ENCODE measurements around the gene C2orf68. TPM values are rescaled to one million over a fixed set of nuclear protein-coding genes. Genes with fewer than 3 reads are reported as not detected.
"Not testable (repeated sequence)": the region's sequence is repeated elsewhere in the genome, so short reads cannot be mapped to it uniquely, and the experiment has no call there.

The C2orf68 gene
- total and polyA plus RNA-seq, 10 donors, result 16.0 to 45.2 (median 29.2) TPM

DNA sequence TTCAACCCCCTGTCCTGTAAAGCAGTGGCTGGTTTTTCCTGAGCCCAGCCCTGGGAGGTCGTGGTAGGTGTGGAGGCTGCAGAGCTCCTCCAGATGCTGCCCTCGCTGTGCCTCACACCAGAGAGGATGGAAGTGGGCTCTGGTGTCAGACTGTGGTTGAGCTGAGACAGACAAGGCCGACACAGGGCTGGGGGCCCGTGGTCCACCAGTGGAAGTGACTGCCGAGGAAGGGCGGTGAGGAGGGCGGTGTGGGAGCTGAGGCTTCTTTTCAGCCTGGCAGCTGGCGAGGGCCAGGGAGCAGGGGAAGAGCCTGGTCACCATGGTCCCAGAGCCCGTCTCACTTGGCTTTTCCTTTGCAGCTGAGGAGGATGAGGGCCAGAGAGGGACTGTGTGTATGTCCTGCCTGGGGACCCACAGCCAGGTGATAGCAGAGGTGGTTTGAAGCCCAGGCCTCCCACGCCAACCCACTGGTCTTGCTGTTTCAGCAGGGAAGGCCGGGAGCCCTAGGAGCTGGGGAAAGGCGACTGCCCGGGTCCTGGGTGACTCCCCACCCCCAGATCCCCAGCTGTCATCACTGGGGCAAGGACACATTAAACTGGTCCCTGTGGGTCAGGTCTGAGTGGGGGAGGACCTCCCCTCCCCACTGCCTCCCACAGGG is 47.6 kb upstream of the C2orf68 start:
- no peak overlapping the region for H3K27ac ChIP-seq
- intact Hi-C loops (cut with DNase I; ENCODE audit: low total_unique reads), result no loop called here
- peaks cover 0 to 59% (median 12%) of the 10 kb centered on the region in 6 donors for H3K36me3 ChIP-seq
- no peaks in the 10 kb centered on the region for H3K27me3 ChIP-seq (replicated peaks in 1 of 7)
- WGBS, 5 donors, result 79 to 83% (median 80%) methylated on average over 9 to 13 of the region's 13 CpGs
- no peaks in the 10 kb centered on the region for H3K9me3 ChIP-seq
- H3K4me3 ChIP-seq, result no peak overlapping the region
- no peak for DNase-seq
- TF ChIP-seq, protein P1, sequence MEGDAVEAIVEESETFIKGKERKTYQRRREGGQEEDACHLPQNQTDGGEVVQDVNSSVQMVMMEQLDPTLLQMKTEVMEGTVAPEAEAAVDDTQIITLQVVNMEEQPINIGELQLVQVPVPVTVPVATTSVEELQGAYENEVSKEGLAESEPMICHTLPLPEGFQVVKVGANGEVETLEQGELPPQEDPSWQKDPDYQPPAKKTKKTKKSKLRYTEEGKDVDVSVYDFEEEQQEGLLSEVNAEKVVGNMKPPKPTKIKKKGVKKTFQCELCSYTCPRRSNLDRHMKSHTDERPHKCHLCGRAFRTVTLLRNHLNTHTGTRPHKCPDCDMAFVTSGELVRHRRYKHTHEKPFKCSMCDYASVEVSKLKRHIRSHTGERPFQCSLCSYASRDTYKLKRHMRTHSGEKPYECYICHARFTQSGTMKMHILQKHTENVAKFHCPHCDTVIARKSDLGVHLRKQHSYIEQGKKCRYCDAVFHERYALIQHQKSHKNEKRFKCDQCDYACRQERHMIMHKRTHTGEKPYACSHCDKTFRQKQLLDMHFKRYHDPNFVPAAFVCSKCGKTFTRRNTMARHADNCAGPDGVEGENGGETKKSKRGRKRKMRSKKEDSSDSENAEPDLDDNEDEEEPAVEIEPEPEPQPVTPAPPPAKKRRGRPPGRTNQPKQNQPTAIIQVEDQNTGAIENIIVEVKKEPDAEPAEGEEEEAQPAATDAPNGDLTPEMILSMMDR (IDR thresholded peaks at IDR 0.05 in 8 of 11, conservative IDR thresholded peaks at IDR 0.05 in 3 of 11), result no peak
- no peak for TF ChIP-seq POLR2A (IDR thresholded peaks at IDR 0.05)
- no peak for TF ChIP-seq POLR2AphosphoS5 (IDR thresholded peaks at IDR 0.05)
- peaks cover 0 to 19% (median 6%) of the 10 kb centered on the region in 6 donors for H3K4me1 ChIP-seq

DNA sequence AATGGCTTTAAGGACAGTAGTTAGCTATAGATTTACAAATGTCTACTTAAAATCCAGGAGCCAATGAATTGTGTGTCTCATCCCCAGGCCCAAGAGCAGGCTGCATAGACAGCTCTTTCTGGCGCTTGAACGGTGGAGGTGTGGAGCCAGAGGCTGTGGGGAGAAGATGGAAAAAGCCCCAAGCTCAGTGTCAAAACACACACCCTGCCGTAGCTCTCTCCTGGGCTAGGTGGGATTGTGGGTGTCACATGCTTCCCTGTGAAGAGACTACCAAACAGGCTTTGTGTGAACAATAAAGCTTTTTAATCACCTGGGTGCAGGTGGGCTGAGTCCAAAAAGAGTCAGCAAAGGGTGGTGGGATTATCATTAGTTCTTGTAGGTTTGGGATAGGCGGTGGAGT is 45.5 kb upstream of the C2orf68 start:
- H3K27me3 ChIP-seq (replicated peaks in 1 of 7); H3K9me3 ChIP-seq; DNase-seq; intact Hi-C loops (cut with DNase I; ENCODE audit: low total_unique reads); H3K4me3 ChIP-seq; H3K27ac ChIP-seq: not testable (repeated sequence)
- H3K4me1 ChIP-seq, result peaks cover 0 to 17% (median 6%) of the 10 kb centered on the region in 6 donors
- peaks cover 0 to 80% (median 17%) of the 10 kb centered on the region in 6 donors for H3K36me3 ChIP-seq
- WGBS, 5 donors, result 95 to 100% (median 96%) methylated on average over 4 of the region's 4 CpGs

DNA sequence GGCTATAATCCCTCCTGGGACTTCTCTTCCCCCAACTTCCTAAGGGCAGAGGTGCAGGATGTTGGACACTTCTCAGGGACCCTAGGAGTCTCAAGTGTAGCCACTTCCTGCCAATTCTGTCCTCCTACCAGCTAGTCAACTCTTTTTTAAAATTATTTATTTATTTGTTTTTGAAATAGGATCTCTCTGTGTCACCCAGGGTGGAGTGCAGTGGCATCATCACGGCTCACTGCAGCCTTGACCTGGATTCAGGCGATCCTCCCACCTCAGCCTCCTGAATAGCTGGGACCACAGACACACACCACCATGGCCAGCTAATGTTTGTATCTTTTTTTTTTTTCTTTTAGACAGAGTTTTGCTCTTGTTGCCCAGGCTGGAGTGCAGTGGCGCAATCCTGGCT is 44.6 kb upstream of the C2orf68 start:
- DNase-seq, result no peak
- H3K4me1 ChIP-seq, result peaks cover 0 to 8% (median 4%) of the 10 kb centered on the region in 6 donors
- intact Hi-C loops (cut with DNase I; ENCODE audit: low total_unique reads), result no loop called here
- H3K27me3 ChIP-seq (replicated peaks in 1 of 7), result no peaks in the 10 kb centered on the region
- H3K4me3 ChIP-seq, result no peak overlapping the region
- peaks cover 0 to 85% (median 25%) of the 10 kb centered on the region in 6 donors for H3K36me3 ChIP-seq
- no peaks in the 10 kb centered on the region for H3K9me3 ChIP-seq
- TF ChIP-seq, protein P1 (IDR thresholded peaks at IDR 0.05 in 8 of 11, conservative IDR thresholded peaks at IDR 0.05 in 3 of 11), result no peak
- TF ChIP-seq POLR2AphosphoS5 (IDR thresholded peaks at IDR 0.05), result no peak
- no peak for TF ChIP-seq POLR2A (IDR thresholded peaks at IDR 0.05)
- WGBS, 5 donors, result 81 to 89% (median 85%) methylated on average over 3 of the region's 3 CpGs
- no peak overlapping the region for H3K27ac ChIP-seq

DNA sequence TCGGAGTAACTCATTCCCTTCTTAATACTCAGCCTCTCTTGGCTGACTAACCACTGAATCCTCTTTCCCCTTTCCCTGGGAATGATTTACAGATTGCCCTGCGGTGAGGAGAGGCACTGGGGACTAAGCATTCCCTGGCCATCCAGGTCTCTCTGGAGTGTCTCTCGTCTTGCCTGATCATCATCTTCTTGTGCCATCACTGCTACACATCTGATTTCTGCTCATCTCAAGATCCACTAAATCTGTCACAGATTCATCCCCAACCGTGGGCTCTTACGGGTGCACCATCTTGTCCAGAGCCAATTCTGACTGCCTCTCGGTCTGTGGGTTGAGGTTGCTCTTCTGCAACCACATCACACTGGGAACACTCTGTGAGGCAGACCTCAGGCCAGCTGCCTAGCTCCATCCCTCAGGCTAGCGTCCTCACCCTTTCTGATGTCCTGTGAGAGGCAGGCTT is 44.1 kb upstream of the C2orf68 start:
- Histone ChIP-seq H3K4me1 (peaks cover 0 to 5% (median 1%) of the 10 kb centered on the region in 6 donors), H3K27me3 (replicated peaks in 1 of 7) (no peaks in the 10 kb centered on the region), H3K36me3 (peaks cover 0 to 86% (median 30%) of the 10 kb centered on the region in 6 donors), H3K27ac (no peak overlapping the region), H3K9me3 (no peaks in the 10 kb centered on the region), H3K4me3 (no peak overlapping the region)
- no peak for DNase-seq
- 84 to 89% (median 87%) methylated on average over 7 of the region's 7 CpGs for WGBS, 5 donors
- intact Hi-C loops (cut with DNase I; ENCODE audit: low total_unique reads), result no loop called here
- TF ChIP-seq POLR2AphosphoS5 (IDR thresholded peaks at IDR 0.05), result no peak
- TF ChIP-seq, protein P1 (IDR thresholded peaks at IDR 0.05 in 8 of 11, conservative IDR thresholded peaks at IDR 0.05 in 3 of 11), result no peak
